GM12878 (cell line): Measurements from ENCODE around the gene CR2. TPM values are rescaled to one million over a fixed set of nuclear protein-coding genes. Genes with fewer than 3 reads are reported as not detected.

Source experiments
- ATAC-seq: fragments of 200-7000 bp; cut with Tn5 transposase; 3 replicates; pipeline ENCODE4 v1.9.1; 2020; ENCODE audit warnings: mild to moderate bottlenecking, moderate library complexity
- BruUV-seq: library from RNA; stranded (reverse); fragments of 400-500 nt; replicated peaks from 2 replicates; lab custom pipeline; 2021; lab: Mats Ljungman, UMichigan
- CTCF ChIA-PET: fragments of 300-600 bp; sonication (Branson Sonifier 250); formaldehyde crosslinking; extraction: SDS; loops from one replicate; lab custom pipeline; 2021; ENCODE audit warnings: inconsistent platforms; lab: Yijun Ruan, JAX
- POLR2A ChIA-PET: fragments of 350-600 bp; formaldehyde crosslinking; extraction: SDS; loops from one replicate; lab custom pipeline; 2021; ENCODE audit warnings: inconsistent platforms; lab: Charles Lee
- RAD21 ChIA-PET: fragments of 300-600 bp; sonication (Branson Sonifier 250); formaldehyde crosslinking; loops from one replicate; lab custom pipeline; 2023; ENCODE audit warnings: antibody characterized with exemption; ENCODE audit not compliant: unreplicated experiment; lab: Charles Lee
- SMC1A ChIA-PET: fragments of 300-600 bp; sonication (Branson Sonifier 250); formaldehyde crosslinking; loops from one replicate; lab custom pipeline; 2023; ENCODE audit not compliant: unreplicated experiment, uncharacterized antibody; lab: Charles Lee
- DNase-seq: peaks from one replicate; pipeline ENCODE4 v3.0.0-alpha.2; 2011; ENCODE audit warnings: low read depth, low spot score
- FAIRE-seq: peaks from 3 replicates; lab custom pipeline; 2011; peaks lifted over from hg19 to GRCh38; lab: Jason Lieb, UNC
- H2AFZ ChIP-seq: 2 replicates; pipeline ENCODE4 v1.6.0; 2011; ENCODE audit warnings: low read depth, low read length, control low read depth; ENCODE audit not compliant: control insufficient read depth
- H3K27ac ChIP-seq: 2 replicates; pipeline ENCODE4 v1.5.1; 2011; ENCODE audit warnings: control low read depth; ENCODE audit not compliant: control insufficient read depth, insufficient read depth
- H3K27me3 ChIP-seq, 2 experiments: replicated peaks in 1 of 2; 2 replicates each; pipeline versions ENCODE4 v1.6.0 to v1.6.1; 2011; ENCODE audit warnings: low read length in 1 of 2; ENCODE audit not compliant: control insufficient read depth in 2 of 2, insufficient read depth in 2 of 2
- H3K36me3 ChIP-seq, 2 experiments: 2 replicates each; pipeline ENCODE4 v1.5.1; 2011; ENCODE audit warnings: low read length in 1 of 2; ENCODE audit not compliant: control insufficient read depth in 2 of 2, insufficient read depth in 2 of 2
- H3K4me1 ChIP-seq: 2 replicates; pipeline ENCODE4 v1.6.1; 2011; ENCODE audit warnings: mild to moderate bottlenecking, low read length, moderate library complexity, mixed read lengths; ENCODE audit not compliant: control insufficient read depth, insufficient read depth
- H3K4me2 ChIP-seq: 2 replicates; pipeline ENCODE4 v1.6.0; 2011; ENCODE audit warnings: control low read depth; ENCODE audit not compliant: control insufficient read depth, insufficient read depth
- H3K4me3 ChIP-seq: fragments of 200-600 bp; sonication (generic); 2 replicates; pipeline ENCODE4 v1.5.1; 2016
- H3K79me2 ChIP-seq: 2 replicates; pipeline ENCODE4 v1.6.0; 2011; ENCODE audit warnings: low read length; ENCODE audit not compliant: control insufficient read depth, insufficient read depth
- H3K9ac ChIP-seq: 2 replicates; pipeline ENCODE4 v1.8.0; 2011; ENCODE audit warnings: low read length, control low read depth, mixed read lengths; ENCODE audit not compliant: control insufficient read depth, insufficient read depth
- H3K9me3 ChIP-seq: replicated peaks from 3 replicates; pipeline ENCODE4 v1.5.1; 2011; ENCODE audit warnings: mild to moderate bottlenecking, low read length; ENCODE audit not compliant: control insufficient read depth, insufficient read depth
- H4K20me1 ChIP-seq: 2 replicates; pipeline ENCODE4 v1.6.0; 2011; ENCODE audit not compliant: control insufficient read depth, insufficient read depth
- IRF4 ChIP-seq: IDR thresholded peaks from 2 replicates; pipeline ENCODE4 v1.6.1; 2011; ENCODE audit warnings: low read depth, low read length
- TBL1XR1 ChIP-seq: IDR thresholded peaks from 2 replicates; pipeline ENCODE4 v1.6.1; 2012; ENCODE audit warnings: low read depth, low read length, improper control_type of control experiment
- WGBS: methylation state at CpG from one replicate; pipeline ENCODE4 v1.1.6; 2016; ENCODE audit warnings: low lambda C conversion rate; ENCODE audit not compliant: insufficient replicate concordance, insufficient coverage; ENCODE audit errors: missing lambda C conversion rate; 5-methylcytosine and 5-hydroxymethylcytosine counted together
- in situ Hi-C: fragments of 300-500 bp; cut with MboI; formaldehyde crosslinking; loops from 9 replicates; pipeline ENCODE4 v1.14.3; 2018; ENCODE audit warnings: mixed read lengths
- intact Hi-C: fragments of 100-400 bp; cut with micrococcal nuclease; formaldehyde crosslinking; loops from one replicate; pipeline ENCODE4 v1.14.2; 2022; ENCODE audit not compliant: unreplicated experiment
- polyA plus RNA-seq, 11 experiments: library from polyadenylated mRNA; depleted of rRNA in 4 of 11; unstranded in 6 of 11; stranded (reverse) in 5 of 11; fragments of >200 nt; fragmentation: Nextera tagmentation in 4 of 11; fragmentation: Illumina TruSeq in 1 of 11; extraction: Ambion mirVana in 4 of 11; extraction: Trizol in 1 of 11; gene quantifications; 1 replicate in 1 of 11; 2 replicates in 10 of 11; pipeline versions ENCODE4 v1.2.1 to v1.2.3, GENCODE V29; 2011 to 2016; ENCODE audit warnings: inconsistent platforms in 2 of 11, missing spikeins in 2 of 11, low read depth in 1 of 11
- total RNA-seq, 4 experiments: library from RNA; depleted of rRNA in 3 of 4; stranded (reverse); fragments of >200 nt in 3 of 4; fragmentation: Illumina TruSeq in 1 of 4; extraction: Trizol in 1 of 4; gene quantifications; 2 replicates each; pipeline versions ENCODE4 v1.2.1 to v1.2.3, GENCODE V29; 2013 to 2021
- TF ChIP-seq, protein P1 (sequence below): fragments of 450-650 bp; IDR thresholded peaks from 2 replicates; pipeline ENCODE4 v1.6.1; 2017; ENCODE audit warnings: mild to moderate bottlenecking, moderate library complexity
- TF ChIP-seq, protein P2 (sequence below): fragments of 150-350 bp; IDR thresholded peaks from 2 replicates; pipeline ENCODE4 v1.6.1; 2016; ENCODE audit warnings: low read depth, low read length
- TF ChIP-seq, protein P3 (sequence below): fragments of 450-650 bp; IDR thresholded peaks from 2 replicates; pipeline ENCODE4 v1.6.1; 2017; ENCODE audit warnings: mild to moderate bottlenecking
- TF ChIP-seq, protein P4 (sequence below): fragments of 450-650 bp; IDR thresholded peaks from 2 replicates; pipeline ENCODE4 v1.6.1; 2017; ENCODE audit warnings: borderline replicate concordance
- TF ChIP-seq, protein P5 (sequence below): fragments of 450-650 bp; IDR thresholded peaks from 2 replicates; pipeline ENCODE4 v1.6.1; 2017; ENCODE audit warnings: antibody characterized with exemption, mild to moderate bottlenecking, moderate library complexity

Gene CR2
- total and polyA plus RNA-seq, 10 of the 15 experiments (the other 5 are each of a cell fraction or from before 2014, with no cell fraction given), result 2.2 to 72.8 (median 50.6) TPM

DNA sequence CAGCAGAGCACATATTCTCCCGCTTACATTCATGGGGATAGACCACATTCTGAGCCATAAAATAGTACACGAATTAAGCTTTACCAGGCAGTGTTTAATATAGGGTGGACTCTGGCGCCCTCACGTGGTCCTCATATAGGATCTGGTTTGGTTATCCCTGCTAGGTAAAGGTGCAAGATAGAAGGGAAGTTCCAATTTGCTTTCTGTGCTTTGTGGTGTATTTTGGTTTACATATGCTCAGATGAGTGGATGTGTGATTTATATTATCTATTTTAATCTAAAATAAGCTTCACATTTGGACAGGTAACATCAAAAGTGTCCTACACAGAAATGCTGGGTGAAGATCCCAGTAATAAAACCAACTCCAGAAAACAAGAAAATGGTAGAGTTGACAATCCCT is 45.4 kb downstream of the CR2 start:
- RAD21 ChIA-PET, result interaction anchor here (0.9 to 3.1 kb wide), 17 partner anchors 13 to 564 kb away, joined by 3 to 29 read pairs (median 4); partner anchors contain the start of genes CR2 and PFKFB2
- Histone ChIP-seq H3K4me1 (peaks cover 6% of the 10 kb centered on the region), H2AFZ (no peak overlapping the region), H3K27ac (no peak overlapping the region), H3K36me3 (no peaks in the 10 kb centered on the region), H4K20me1 (no peaks in the 10 kb centered on the region), H3K4me3 (no peak overlapping the region), H3K9ac (no peak overlapping the region), H3K79me2 (peaks cover 6% of the 10 kb centered on the region), H3K9me3 (no peaks in the 10 kb centered on the region), H3K27me3 (no peaks in the 10 kb centered on the region; a peak in 1 of 4 replicates), H3K4me2 (no peak overlapping the region)
- DNase-seq (peak; percentile 64), ATAC-seq (peak; percentile 81), FAIRE-seq (peak; percentile 77)
- BruUV-seq, result no TSS peak
- 1% methylated on average over 4 of the region's 4 CpGs for WGBS
- intact Hi-C loops, result loop anchor here (1.0 to 10.0 kb wide), 4 partner anchors 45 to 415 kb away; partner anchors contain the start of genes CD55 and CR2
- in situ Hi-C loops, result loop anchor here (5.0 kb wide), 2 partner anchors 82 to 412 kb away; partner anchors contain the start of gene C4BPB
- POLR2A ChIA-PET, result no interaction called here
- SMC1A ChIA-PET, result interaction anchor here (0.7 to 5.0 kb wide), 21 partner anchors 19 to 690 kb away, joined by 3 to 53 read pairs (median 4); partner anchors contain the start of gene CR2
- CTCF ChIA-PET, result interaction anchor here (0.5 to 3.2 kb wide), 42 partner anchors 11 to 765 kb away, joined by 3 to 46 read pairs (median 4); partner anchors contain the start of genes CD55, CR2 and PFKFB2
- TF ChIP-seq, protein P1, sequence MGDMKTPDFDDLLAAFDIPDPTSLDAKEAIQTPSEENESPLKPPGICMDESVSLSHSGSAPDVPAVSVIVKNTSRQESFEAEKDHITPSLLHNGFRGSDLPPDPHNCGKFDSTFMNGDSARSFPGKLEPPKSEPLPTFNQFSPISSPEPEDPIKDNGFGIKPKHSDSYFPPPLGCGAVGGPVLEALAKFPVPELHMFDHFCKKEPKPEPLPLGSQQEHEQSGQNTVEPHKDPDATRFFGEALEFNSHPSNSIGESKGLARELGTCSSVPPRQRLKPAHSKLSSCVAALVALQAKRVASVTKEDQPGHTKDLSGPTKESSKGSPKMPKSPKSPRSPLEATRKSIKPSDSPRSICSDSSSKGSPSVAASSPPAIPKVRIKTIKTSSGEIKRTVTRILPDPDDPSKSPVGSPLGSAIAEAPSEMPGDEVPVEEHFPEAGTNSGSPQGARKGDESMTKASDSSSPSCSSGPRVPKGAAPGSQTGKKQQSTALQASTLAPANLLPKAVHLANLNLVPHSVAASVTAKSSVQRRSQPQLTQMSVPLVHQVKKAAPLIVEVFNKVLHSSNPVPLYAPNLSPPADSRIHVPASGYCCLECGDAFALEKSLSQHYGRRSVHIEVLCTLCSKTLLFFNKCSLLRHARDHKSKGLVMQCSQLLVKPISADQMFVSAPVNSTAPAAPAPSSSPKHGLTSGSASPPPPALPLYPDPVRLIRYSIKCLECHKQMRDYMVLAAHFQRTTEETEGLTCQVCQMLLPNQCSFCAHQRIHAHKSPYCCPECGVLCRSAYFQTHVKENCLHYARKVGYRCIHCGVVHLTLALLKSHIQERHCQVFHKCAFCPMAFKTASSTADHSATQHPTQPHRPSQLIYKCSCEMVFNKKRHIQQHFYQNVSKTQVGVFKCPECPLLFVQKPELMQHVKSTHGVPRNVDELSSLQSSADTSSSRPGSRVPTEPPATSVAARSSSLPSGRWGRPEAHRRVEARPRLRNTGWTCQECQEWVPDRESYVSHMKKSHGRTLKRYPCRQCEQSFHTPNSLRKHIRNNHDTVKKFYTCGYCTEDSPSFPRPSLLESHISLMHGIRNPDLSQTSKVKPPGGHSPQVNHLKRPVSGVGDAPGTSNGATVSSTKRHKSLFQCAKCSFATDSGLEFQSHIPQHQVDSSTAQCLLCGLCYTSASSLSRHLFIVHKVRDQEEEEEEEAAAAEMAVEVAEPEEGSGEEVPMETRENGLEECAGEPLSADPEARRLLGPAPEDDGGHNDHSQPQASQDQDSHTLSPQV, result no peak
- TF ChIP-seq IRF4 (0 out of 2 replicates have a peak, but pooled peaks have one; percentile 34), TBL1XR1 (no peak)
- TF ChIP-seq, protein P2, sequence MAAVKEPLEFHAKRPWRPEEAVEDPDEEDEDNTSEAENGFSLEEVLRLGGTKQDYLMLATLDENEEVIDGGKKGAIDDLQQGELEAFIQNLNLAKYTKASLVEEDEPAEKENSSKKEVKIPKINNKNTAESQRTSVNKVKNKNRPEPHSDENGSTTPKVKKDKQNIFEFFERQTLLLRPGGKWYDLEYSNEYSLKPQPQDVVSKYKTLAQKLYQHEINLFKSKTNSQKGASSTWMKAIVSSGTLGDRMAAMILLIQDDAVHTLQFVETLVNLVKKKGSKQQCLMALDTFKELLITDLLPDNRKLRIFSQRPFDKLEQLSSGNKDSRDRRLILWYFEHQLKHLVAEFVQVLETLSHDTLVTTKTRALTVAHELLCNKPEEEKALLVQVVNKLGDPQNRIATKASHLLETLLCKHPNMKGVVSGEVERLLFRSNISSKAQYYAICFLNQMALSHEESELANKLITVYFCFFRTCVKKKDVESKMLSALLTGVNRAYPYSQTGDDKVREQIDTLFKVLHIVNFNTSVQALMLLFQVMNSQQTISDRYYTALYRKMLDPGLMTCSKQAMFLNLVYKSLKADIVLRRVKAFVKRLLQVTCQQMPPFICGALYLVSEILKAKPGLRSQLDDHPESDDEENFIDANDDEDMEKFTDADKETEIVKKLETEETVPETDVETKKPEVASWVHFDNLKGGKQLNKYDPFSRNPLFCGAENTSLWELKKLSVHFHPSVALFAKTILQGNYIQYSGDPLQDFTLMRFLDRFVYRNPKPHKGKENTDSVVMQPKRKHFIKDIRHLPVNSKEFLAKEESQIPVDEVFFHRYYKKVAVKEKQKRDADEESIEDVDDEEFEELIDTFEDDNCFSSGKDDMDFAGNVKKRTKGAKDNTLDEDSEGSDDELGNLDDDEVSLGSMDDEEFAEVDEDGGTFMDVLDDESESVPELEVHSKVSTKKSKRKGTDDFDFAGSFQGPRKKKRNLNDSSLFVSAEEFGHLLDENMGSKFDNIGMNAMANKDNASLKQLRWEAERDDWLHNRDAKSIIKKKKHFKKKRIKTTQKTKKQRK, result no peak
- TF ChIP-seq, protein P3, sequence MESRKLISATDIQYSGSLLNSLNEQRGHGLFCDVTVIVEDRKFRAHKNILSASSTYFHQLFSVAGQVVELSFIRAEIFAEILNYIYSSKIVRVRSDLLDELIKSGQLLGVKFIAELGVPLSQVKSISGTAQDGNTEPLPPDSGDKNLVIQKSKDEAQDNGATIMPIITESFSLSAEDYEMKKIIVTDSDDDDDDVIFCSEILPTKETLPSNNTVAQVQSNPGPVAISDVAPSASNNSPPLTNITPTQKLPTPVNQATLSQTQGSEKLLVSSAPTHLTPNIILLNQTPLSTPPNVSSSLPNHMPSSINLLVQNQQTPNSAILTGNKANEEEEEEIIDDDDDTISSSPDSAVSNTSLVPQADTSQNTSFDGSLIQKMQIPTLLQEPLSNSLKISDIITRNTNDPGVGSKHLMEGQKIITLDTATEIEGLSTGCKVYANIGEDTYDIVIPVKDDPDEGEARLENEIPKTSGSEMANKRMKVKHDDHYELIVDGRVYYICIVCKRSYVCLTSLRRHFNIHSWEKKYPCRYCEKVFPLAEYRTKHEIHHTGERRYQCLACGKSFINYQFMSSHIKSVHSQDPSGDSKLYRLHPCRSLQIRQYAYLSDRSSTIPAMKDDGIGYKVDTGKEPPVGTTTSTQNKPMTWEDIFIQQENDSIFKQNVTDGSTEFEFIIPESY, result no peak
- TF ChIP-seq, protein P4, sequence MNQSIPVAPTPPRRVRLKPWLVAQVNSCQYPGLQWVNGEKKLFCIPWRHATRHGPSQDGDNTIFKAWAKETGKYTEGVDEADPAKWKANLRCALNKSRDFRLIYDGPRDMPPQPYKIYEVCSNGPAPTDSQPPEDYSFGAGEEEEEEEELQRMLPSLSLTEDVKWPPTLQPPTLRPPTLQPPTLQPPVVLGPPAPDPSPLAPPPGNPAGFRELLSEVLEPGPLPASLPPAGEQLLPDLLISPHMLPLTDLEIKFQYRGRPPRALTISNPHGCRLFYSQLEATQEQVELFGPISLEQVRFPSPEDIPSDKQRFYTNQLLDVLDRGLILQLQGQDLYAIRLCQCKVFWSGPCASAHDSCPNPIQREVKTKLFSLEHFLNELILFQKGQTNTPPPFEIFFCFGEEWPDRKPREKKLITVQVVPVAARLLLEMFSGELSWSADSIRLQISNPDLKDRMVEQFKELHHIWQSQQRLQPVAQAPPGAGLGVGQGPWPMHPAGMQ, result no peak
- TF ChIP-seq, protein P5, sequence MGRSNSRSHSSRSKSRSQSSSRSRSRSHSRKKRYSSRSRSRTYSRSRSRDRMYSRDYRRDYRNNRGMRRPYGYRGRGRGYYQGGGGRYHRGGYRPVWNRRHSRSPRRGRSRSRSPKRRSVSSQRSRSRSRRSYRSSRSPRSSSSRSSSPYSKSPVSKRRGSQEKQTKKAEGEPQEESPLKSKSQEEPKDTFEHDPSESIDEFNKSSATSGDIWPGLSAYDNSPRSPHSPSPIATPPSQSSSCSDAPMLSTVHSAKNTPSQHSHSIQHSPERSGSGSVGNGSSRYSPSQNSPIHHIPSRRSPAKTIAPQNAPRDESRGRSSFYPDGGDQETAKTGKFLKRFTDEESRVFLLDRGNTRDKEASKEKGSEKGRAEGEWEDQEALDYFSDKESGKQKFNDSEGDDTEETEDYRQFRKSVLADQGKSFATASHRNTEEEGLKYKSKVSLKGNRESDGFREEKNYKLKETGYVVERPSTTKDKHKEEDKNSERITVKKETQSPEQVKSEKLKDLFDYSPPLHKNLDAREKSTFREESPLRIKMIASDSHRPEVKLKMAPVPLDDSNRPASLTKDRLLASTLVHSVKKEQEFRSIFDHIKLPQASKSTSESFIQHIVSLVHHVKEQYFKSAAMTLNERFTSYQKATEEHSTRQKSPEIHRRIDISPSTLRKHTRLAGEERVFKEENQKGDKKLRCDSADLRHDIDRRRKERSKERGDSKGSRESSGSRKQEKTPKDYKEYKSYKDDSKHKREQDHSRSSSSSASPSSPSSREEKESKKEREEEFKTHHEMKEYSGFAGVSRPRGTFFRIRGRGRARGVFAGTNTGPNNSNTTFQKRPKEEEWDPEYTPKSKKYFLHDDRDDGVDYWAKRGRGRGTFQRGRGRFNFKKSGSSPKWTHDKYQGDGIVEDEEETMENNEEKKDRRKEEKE, result no peak
